Ammon's horn (tissue), 1 donor: ENCODE measurements around the gene KANSL3.

ENCODE experiments used
- DNase-seq: peaks from one replicate; pipeline ENCODE4 v3.0.0-alpha.2; 2016; ENCODE audit warnings: low spot score

Gene KANSL3

GRCh38 chr2:96604104-96604503 is 34.0 kb downstream of the KANSL3 start:
- no peak for DNase-seq

- no peak for DNase-seq
These were observed 35.7 kb downstream of the KANSL3 start for GRCh38 chr2:96602330-96602823.

GRCh38 chr2:96601382-96602292 is 36.5 kb downstream of the KANSL3 start:
- DNase-seq, result no peak

GRCh38 chr2:96599941-96600340 is 38.2 kb downstream of the KANSL3 start:
- DNase-seq, result no peak

GRCh38 chr2:96596596-96596995 is 41.5 kb downstream of the KANSL3 start:
- DNase-seq, result peak; percentile 33

GRCh38 chr2:96594691-96595152 is 43.4 kb downstream of the KANSL3 start:
- no peak for DNase-seq

GRCh38 chr2:96594282-96594681 is 43.8 kb downstream of the KANSL3 start:
- no peak for DNase-seq

GRCh38 chr2:96591494-96591893 is 46.6 kb downstream of the KANSL3 start:
- no peak for DNase-seq

- DNase-seq, result no peak
These were observed 47.1 kb downstream of the KANSL3 start for GRCh38 chr2:96591054-96591453.

GRCh38 chr2:96587843-96588242 is 50.3 kb downstream of the KANSL3 start:
- no peak for DNase-seq

- DNase-seq, result no peak
These were observed 54.1 kb downstream of the KANSL3 start for GRCh38 chr2:96584017-96584416.

- peak; percentile 28 for DNase-seq
These were observed 57.3 kb downstream of the KANSL3 start for GRCh38 chr2:96580771-96581170.

GRCh38 chr2:96579422-96579821 is 58.7 kb downstream of the KANSL3 start:
- DNase-seq, result no peak

- no peak for DNase-seq
These were observed 59.4 kb downstream of the KANSL3 start for GRCh38 chr2:96578731-96579130.

GRCh38 chr2:96577501-96577900 is 60.6 kb downstream of the KANSL3 start:
- no peak for DNase-seq

GRCh38 chr2:96575785-96576456 is 62.2 kb downstream of the KANSL3 start:
- DNase-seq, result no peak

GRCh38 chr2:96574364-96574763 is 63.7 kb downstream of the KANSL3 start:
- no peak for DNase-seq

GRCh38 chr2:96568094-96568493 is 70.0 kb downstream of the KANSL3 start:
- no peak for DNase-seq

GRCh38 chr2:96565111-96565510 is 73.0 kb downstream of the KANSL3 start:
- DNase-seq, result no peak

- DNase-seq, result no peak
These were observed 73.5 kb downstream of the KANSL3 start for GRCh38 chr2:96564563-96564962.

GRCh38 chr2:96564026-96564425 is 74.1 kb downstream of the KANSL3 start:
- DNase-seq, result no peak

- no peak for DNase-seq
These were observed 79.6 kb downstream of the KANSL3 start for GRCh38 chr2:96558485-96558884.

GRCh38 chr2:96558061-96558460 is 80.1 kb downstream of the KANSL3 start:
- no peak for DNase-seq
